HepG2 (cell line): ENCODE measurements around the gene TCEAL9. TPM values are rescaled to one million over a fixed set of nuclear protein-coding genes. Genes with fewer than 3 reads are reported as not detected.

Source experiments
- DNMT3B ChIP-seq: conservative IDR thresholded peaks from 2 replicates; pipeline ENCODE4 v1.6.1; 2016; ENCODE audit warnings: missing biosample characterization, control low read depth
- ELF4 ChIP-seq: sonication (generic); formaldehyde crosslinking; IDR thresholded peaks from 2 replicates; pipeline ENCODE4 v1.5.0; 2020; ENCODE audit warnings: missing genetic modification reagents, mild to moderate bottlenecking, moderate library complexity, borderline replicate concordance
- FLYWCH1 ChIP-seq: sonication (generic); formaldehyde crosslinking; IDR thresholded peaks from 2 replicates; pipeline ENCODE4 v1.8.1; 2023; ENCODE audit warnings: mild to moderate bottlenecking, missing genetic modification reagents
- HNF4G ChIP-seq, 2 experiments: sonication (generic) in 1 of 2; formaldehyde crosslinking in 1 of 2; IDR thresholded peaks; 2 replicates each; pipeline versions ENCODE4 v1.4.0 to v1.6.1; 2011 to 2020; ENCODE audit warnings: borderline replicate concordance in 2 of 2, low read depth in 2 of 2, mild to moderate bottlenecking in 2 of 2, low read length in 1 of 2, missing genetic modification reagents in 1 of 2, moderate library complexity in 1 of 2
- KDM1A ChIP-seq: IDR thresholded peaks from 2 replicates; pipeline ENCODE4 v1.6.1; 2016; ENCODE audit warnings: missing compliant biosample characterization
- MTF1 ChIP-seq: sonication (generic); formaldehyde crosslinking; IDR thresholded peaks from 2 replicates; pipeline ENCODE4 v1.5.0; 2020; ENCODE audit warnings: missing genetic modification reagents
- PHF8 ChIP-seq: sonication (generic); formaldehyde crosslinking; IDR thresholded peaks from 2 replicates; pipeline ENCODE4 v1.5.0; 2020; ENCODE audit warnings: missing genetic modification reagents
- POLR2G ChIP-seq: fragments of 200-400 bp; formaldehyde crosslinking; IDR thresholded peaks from 2 replicates; pipeline ENCODE4 v1.6.1; 2018; ENCODE audit warnings: mild to moderate bottlenecking, low read depth, low read length, moderate library complexity
- RCOR2 ChIP-seq: IDR thresholded peaks from 2 replicates; pipeline ENCODE4 v1.6.1; 2016; ENCODE audit warnings: missing biosample characterization, missing genetic modification reagents
- RFX1 ChIP-seq: fragments of 450-650 bp; IDR thresholded peaks from 2 replicates; pipeline ENCODE4 v1.6.1; 2017
- RFXANK ChIP-seq: IDR thresholded peaks from 2 replicates; pipeline ENCODE4 v1.6.1; 2016
- ZNF10 ChIP-seq: sonication (generic); formaldehyde crosslinking; IDR thresholded peaks from 2 replicates; pipeline ENCODE4 v1.4.0; 2020; ENCODE audit warnings: mild to moderate bottlenecking, low read depth, missing genetic modification reagents, borderline replicate concordance
- ZNF317 ChIP-seq: sonication (generic); formaldehyde crosslinking; IDR thresholded peaks from 2 replicates; pipeline ENCODE4 v1.5.0; 2020; ENCODE audit warnings: mild to moderate bottlenecking, missing genetic modification reagents
- ZNF326 ChIP-seq: sonication (generic); formaldehyde crosslinking; IDR thresholded peaks from 2 replicates; pipeline ENCODE4 v1.4.0; 2020; ENCODE audit warnings: missing genetic modification reagents, borderline replicate concordance
- ZNF660 ChIP-seq: sonication (generic); formaldehyde crosslinking; IDR thresholded peaks from 2 replicates; pipeline ENCODE4 v1.5.1; 2020; ENCODE audit warnings: mild to moderate bottlenecking, low read depth, missing genetic modification reagents, borderline replicate concordance
- ZNF678 ChIP-seq: sonication (generic); formaldehyde crosslinking; IDR thresholded peaks from 2 replicates; pipeline ENCODE4 v1.4.0; 2020; ENCODE audit warnings: mild to moderate bottlenecking, missing genetic modification reagents
- polyA plus RNA-seq, 8 experiments: library from polyadenylated mRNA; depleted of rRNA in 3 of 8; stranded (reverse) in 7 of 8; unstranded in 1 of 8; fragments of >200 nt; fragmentation: Illumina TruSeq in 4 of 8; extraction: Trizol in 4 of 8; gene quantifications; 2 replicates each; pipeline versions ENCODE4 v1.2.1 to v1.2.3, GENCODE V29; 2011 to 2016; ENCODE audit warnings: low read depth in 4 of 8, missing spikeins in 1 of 8, mixed read lengths in 1 of 8; ENCODE audit not compliant: insufficient read depth in 1 of 8
- total RNA-seq, 5 experiments: library from RNA; depleted of rRNA; stranded (reverse); fragments of >200 nt; fragmentation: Illumina TruSeq; extraction: Trizol; gene quantifications; 2 replicates each; pipeline ENCODE4 v1.2.3, GENCODE V29; 2016; ENCODE audit warnings: low read depth in 1 of 5
- TF ChIP-seq, protein P1 (sequence below): sonication (generic); formaldehyde crosslinking; conservative IDR thresholded peaks from 2 replicates; pipeline ENCODE4 v1.8.0; 2022; ENCODE audit warnings: mild to moderate bottlenecking, moderate library complexity, missing genetic modification reagents
- TF ChIP-seq, protein P2 (sequence below): IDR thresholded peaks from 2 replicates; pipeline ENCODE4 v1.6.1; 2016; ENCODE audit warnings: missing compliant biosample characterization, missing genetic modification reagents, borderline replicate concordance
- TF ChIP-seq, protein P3 (sequence below): sonication (generic); formaldehyde crosslinking; IDR thresholded peaks from 2 replicates; pipeline ENCODE4 v1.9.0; 2022; ENCODE audit warnings: low read depth, missing genetic modification reagents
- TF ChIP-seq, protein P4 (sequence below): sonication (generic); formaldehyde crosslinking; IDR thresholded peaks from 2 replicates; pipeline ENCODE4 v1.4.0; 2020; ENCODE audit warnings: missing genetic modification reagents
- TF ChIP-seq, protein P5 (sequence below): sonication (generic); formaldehyde crosslinking; IDR thresholded peaks from 2 replicates; pipeline ENCODE4 v1.4.0; 2020; ENCODE audit warnings: mild to moderate bottlenecking, missing genetic modification reagents

TCEAL9 gene
- total and polyA plus RNA-seq, 2 of the 13 experiments (the other 11 are each of a cell fraction or from before 2014, with no cell fraction given) = 15.8 to 45.8 TPM

DNA sequence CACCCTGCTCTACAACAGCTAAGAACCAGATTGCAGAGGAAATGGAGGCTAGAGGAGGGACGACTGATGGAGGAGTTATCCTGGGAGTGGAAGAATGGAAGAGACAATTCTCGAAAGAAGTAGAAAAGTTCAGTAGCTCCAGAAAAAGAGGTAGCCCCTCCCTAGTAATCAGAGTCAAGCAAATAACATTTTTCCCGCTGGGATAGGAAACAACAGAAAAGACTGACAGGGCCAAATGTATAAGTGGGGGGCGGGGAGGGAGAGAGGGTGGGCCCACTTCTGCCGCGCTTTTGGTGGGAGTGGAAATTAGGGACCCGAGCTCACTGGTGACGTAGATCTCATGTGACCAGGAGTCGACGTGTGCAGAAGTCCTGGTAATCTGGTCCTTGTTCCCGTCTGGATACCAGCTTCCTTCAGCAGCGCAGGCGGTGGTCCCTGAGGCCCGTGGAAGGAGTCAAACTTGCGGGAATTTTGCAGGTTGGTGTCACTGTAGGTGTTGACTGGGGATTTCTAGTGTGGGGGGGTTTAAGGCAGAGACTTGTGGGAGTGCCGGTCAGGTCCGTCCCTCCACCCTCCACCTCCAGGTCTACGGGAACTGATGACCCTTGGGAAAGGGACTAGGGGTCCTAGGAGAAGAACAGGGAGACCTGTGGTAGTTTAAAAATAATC is at the start of gene TCEAL9 (continued):
- TF ChIP-seq POLR2G (peak; percentile 60), DNMT3B (CRISPR knock-in tag) (no peak), ZNF10 (CRISPR knock-in tag) (no peak), HNF4G (IDR thresholded peaks at IDR 0.05; ENCODE audit: borderline replicate concordance, low read depth, low read length) (no peak), HNF4G (CRISPR knock-in tag; IDR thresholded peaks at IDR 0.05; ENCODE audit: borderline replicate concordance, low read depth) (no peak), ZNF660 (CRISPR knock-in tag) (no peak), FLYWCH1 (CRISPR knock-in tag) (no peak), ZNF326 (no peak), ZNF317 (CRISPR knock-in tag) (no peak), RFX1 (no peak), MTF1 (CRISPR knock-in tag) (peak; percentile 50; the same call in 1 of the 2 replicates), PHF8 (CRISPR knock-in tag) (peak; percentile 66), ELF4 (CRISPR knock-in tag) (no peak), RFXANK (no peak), ZNF678 (CRISPR knock-in tag) (no peak), RCOR2 (CRISPR knock-in tag) (no peak), KDM1A (CRISPR knock-in tag) (no peak)
- TF ChIP-seq, protein P1, sequence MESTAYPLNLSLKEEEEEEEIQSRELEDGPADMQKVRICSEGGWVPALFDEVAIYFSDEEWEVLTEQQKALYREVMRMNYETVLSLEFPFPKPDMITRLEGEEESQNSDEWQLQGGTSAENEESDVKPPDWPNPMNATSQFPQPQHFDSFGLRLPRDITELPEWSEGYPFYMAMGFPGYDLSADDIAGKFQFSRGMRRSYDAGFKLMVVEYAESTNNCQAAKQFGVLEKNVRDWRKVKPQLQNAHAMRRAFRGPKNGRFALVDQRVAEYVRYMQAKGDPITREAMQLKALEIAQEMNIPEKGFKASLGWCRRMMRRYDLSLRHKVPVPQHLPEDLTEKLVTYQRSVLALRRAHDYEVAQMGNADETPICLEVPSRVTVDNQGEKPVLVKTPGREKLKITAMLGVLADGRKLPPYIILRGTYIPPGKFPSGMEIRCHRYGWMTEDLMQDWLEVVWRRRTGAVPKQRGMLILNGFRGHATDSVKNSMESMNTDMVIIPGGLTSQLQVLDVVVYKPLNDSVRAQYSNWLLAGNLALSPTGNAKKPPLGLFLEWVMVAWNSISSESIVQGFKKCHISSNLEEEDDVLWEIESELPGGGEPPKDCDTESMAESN (CRISPR knock-in tag) = no peak
- TF ChIP-seq, protein P2, sequence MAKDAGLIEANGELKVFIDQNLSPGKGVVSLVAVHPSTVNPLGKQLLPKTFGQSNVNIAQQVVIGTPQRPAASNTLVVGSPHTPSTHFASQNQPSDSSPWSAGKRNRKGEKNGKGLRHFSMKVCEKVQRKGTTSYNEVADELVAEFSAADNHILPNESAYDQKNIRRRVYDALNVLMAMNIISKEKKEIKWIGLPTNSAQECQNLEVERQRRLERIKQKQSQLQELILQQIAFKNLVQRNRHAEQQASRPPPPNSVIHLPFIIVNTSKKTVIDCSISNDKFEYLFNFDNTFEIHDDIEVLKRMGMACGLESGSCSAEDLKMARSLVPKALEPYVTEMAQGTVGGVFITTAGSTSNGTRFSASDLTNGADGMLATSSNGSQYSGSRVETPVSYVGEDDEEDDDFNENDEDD (CRISPR knock-in tag) = peak; percentile 33; the same call in 1 of the 2 replicates
- TF ChIP-seq, protein P3, sequence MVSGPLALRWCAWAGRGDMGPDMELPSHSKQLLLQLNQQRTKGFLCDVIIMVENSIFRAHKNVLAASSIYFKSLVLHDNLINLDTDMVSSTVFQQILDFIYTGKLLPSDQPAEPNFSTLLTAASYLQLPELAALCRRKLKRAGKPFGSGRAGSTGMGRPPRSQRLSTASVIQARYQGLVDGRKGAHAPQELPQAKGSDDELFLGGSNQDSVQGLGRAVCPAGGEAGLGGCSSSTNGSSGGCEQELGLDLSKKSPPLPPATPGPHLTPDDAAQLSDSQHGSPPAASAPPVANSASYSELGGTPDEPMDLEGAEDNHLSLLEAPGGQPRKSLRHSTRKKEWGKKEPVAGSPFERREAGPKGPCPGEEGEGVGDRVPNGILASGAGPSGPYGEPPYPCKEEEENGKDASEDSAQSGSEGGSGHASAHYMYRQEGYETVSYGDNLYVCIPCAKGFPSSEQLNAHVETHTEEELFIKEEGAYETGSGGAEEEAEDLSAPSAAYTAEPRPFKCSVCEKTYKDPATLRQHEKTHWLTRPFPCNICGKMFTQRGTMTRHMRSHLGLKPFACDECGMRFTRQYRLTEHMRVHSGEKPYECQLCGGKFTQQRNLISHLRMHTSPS = no peak
- TF ChIP-seq, protein P4, sequence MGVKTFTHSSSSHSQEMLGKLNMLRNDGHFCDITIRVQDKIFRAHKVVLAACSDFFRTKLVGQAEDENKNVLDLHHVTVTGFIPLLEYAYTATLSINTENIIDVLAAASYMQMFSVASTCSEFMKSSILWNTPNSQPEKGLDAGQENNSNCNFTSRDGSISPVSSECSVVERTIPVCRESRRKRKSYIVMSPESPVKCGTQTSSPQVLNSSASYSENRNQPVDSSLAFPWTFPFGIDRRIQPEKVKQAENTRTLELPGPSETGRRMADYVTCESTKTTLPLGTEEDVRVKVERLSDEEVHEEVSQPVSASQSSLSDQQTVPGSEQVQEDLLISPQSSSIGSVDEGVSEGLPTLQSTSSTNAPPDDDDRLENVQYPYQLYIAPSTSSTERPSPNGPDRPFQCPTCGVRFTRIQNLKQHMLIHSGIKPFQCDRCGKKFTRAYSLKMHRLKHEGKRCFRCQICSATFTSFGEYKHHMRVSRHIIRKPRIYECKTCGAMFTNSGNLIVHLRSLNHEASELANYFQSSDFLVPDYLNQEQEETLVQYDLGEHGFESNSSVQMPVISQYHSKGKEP (CRISPR knock-in tag) = no peak
- TF ChIP-seq, protein P5, sequence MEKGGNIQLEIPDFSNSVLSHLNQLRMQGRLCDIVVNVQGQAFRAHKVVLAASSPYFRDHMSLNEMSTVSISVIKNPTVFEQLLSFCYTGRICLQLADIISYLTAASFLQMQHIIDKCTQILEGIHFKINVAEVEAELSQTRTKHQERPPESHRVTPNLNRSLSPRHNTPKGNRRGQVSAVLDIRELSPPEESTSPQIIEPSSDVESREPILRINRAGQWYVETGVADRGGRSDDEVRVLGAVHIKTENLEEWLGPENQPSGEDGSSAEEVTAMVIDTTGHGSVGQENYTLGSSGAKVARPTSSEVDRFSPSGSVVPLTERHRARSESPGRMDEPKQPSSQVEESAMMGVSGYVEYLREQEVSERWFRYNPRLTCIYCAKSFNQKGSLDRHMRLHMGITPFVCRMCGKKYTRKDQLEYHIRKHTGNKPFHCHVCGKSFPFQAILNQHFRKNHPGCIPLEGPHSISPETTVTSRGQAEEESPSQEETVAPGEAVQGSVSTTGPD = no peak
